WTC11 (cell line): Measurements from ENCODE around the gene EPB41L4B. TPM values are rescaled to one million over a fixed set of nuclear protein-coding genes. Genes with fewer than 3 reads are reported as not detected.

ENCODE experiments used
- ATAC-seq: fragments of 200-7000 bp; cut with Tn5 transposase; 2 replicates; pipeline ENCODE4 v1.10.0; 2021; ENCODE audit warnings: mild to moderate bottlenecking, moderate library complexity
- CTCF ChIA-PET: fragments of 300-600 bp; sonication (Branson Sonifier 250); formaldehyde crosslinking; loops from one replicate; lab custom pipeline; 2021; ENCODE audit warnings: antibody characterized with exemption; lab: Charles Lee
- POLR2A ChIA-PET: fragments of 350-600 bp; sonication (Branson Sonifier 250); formaldehyde crosslinking; loops from one replicate; lab custom pipeline; 2021; ENCODE audit warnings: antibody characterized with exemption; lab: Charles Lee
- DNase-seq: peaks from one replicate; pipeline ENCODE4 v3.0.0; 2021; ENCODE audit warnings: low spot score
- H3K27ac Mint-ChIP-seq: 2 replicates; pipeline ENCODE4 v1.8.0; 2021; ENCODE audit warnings: mixed read lengths
- H3K27me3 Mint-ChIP-seq: 2 replicates; pipeline ENCODE4 v1.8.0; 2021; ENCODE audit warnings: low read depth, mild to moderate bottlenecking, moderate library complexity, mixed read lengths
- H3K36me3 Mint-ChIP-seq: 2 replicates; pipeline ENCODE4 v1.8.0; 2021; ENCODE audit warnings: mixed read lengths
- H3K4me1 Mint-ChIP-seq: 2 replicates; pipeline ENCODE4 v1.8.0; 2022; ENCODE audit warnings: mixed read lengths
- H3K4me3 Mint-ChIP-seq: 2 replicates; pipeline ENCODE4 v1.8.0; 2021; ENCODE audit warnings: mild to moderate bottlenecking, moderate library complexity, mixed read lengths
- H3K9me3 Mint-ChIP-seq: 2 replicates; pipeline ENCODE4 v1.8.0; 2021; ENCODE audit warnings: mixed read lengths
- AFF4 ChIP-seq: sonication (generic); formaldehyde crosslinking; IDR thresholded peaks from 2 replicates; pipeline ENCODE4 v1.8.1; 2023; ENCODE audit warnings: mild to moderate bottlenecking, missing genetic modification reagents, borderline replicate concordance
- ATF3 ChIP-seq: sonication (generic); formaldehyde crosslinking; conservative IDR thresholded peaks from 2 replicates; pipeline ENCODE4 v1.8.1; 2022; ENCODE audit warnings: mild to moderate bottlenecking, missing genetic modification reagents
- CDX4 ChIP-seq: fragments of 250-450 bp; sonication (Bioruptor Pico); IDR thresholded peaks from 2 replicates; pipeline ENCODE4 v1.9.0; 2021; ENCODE audit warnings: moderate library complexity, mild to moderate bottlenecking, inconsistent platforms, borderline replicate concordance
- CREB1 ChIP-seq: sonication (generic); formaldehyde crosslinking; IDR thresholded peaks from 2 replicates; pipeline ENCODE4 v1.8.0; 2023; ENCODE audit warnings: mild to moderate bottlenecking, missing genetic modification reagents
- E2F1 ChIP-seq: sonication (generic); formaldehyde crosslinking; IDR thresholded peaks from 2 replicates; pipeline ENCODE4 v1.8.0; 2022; ENCODE audit warnings: mild to moderate bottlenecking, missing genetic modification reagents
- E2F5 ChIP-seq: sonication (generic); formaldehyde crosslinking; IDR thresholded peaks from 2 replicates; pipeline ENCODE4 v1.8.1; 2022; ENCODE audit warnings: mild to moderate bottlenecking, moderate library complexity, missing genetic modification reagents
- ETV6 ChIP-seq: sonication (generic); formaldehyde crosslinking; IDR thresholded peaks from 2 replicates; pipeline ENCODE4 v1.8.1; 2022; ENCODE audit warnings: mild to moderate bottlenecking, missing genetic modification reagents
- FOXJ3 ChIP-seq: sonication (generic); formaldehyde crosslinking; IDR thresholded peaks from 2 replicates; pipeline ENCODE4 v1.9.0; 2021; ENCODE audit warnings: missing genetic modification reagents, mild to moderate bottlenecking, borderline replicate concordance
- FOXP1 ChIP-seq: sonication (generic); formaldehyde crosslinking; IDR thresholded peaks from 2 replicates; pipeline ENCODE4 v1.8.0; 2022; ENCODE audit warnings: missing genetic modification reagents, mild to moderate bottlenecking, moderate library complexity, borderline replicate concordance
- GTF2I ChIP-seq: fragments of 250-450 bp; sonication (Bioruptor Pico); conservative IDR thresholded peaks from 2 replicates; pipeline ENCODE4 v1.4.0; 2021; ENCODE audit warnings: mild to moderate bottlenecking
- MXD4 ChIP-seq: fragments of 250-450 bp; sonication (Bioruptor Pico); IDR thresholded peaks from 2 replicates; pipeline ENCODE4 v1.8.0; 2021; ENCODE audit warnings: mild to moderate bottlenecking, moderate library complexity, borderline replicate concordance
- NR1H2 ChIP-seq: sonication (generic); formaldehyde crosslinking; IDR thresholded peaks from 2 replicates; pipeline ENCODE4 v1.9.0; 2021; ENCODE audit warnings: mild to moderate bottlenecking, moderate library complexity, missing genetic modification reagents
- OVOL2 ChIP-seq: fragments of 250-450 bp; sonication (Bioruptor Pico); IDR thresholded peaks from 2 replicates; pipeline ENCODE4 v1.9.0; 2021; ENCODE audit warnings: mild to moderate bottlenecking, borderline replicate concordance
- PREB ChIP-seq: sonication (generic); formaldehyde crosslinking; IDR thresholded peaks from 2 replicates; pipeline ENCODE4 v1.8.1; 2022; ENCODE audit warnings: mild to moderate bottlenecking, missing genetic modification reagents, moderate library complexity, borderline replicate concordance
- SP1 ChIP-seq: sonication (generic); formaldehyde crosslinking; conservative IDR thresholded peaks from 2 replicates; pipeline ENCODE4 v1.8.1; 2022; ENCODE audit warnings: missing genetic modification reagents
- ZBTB43 ChIP-seq: sonication (generic); formaldehyde crosslinking; IDR thresholded peaks from 2 replicates; pipeline ENCODE4 v1.8.1; 2023; ENCODE audit warnings: mild to moderate bottlenecking, missing genetic modification reagents
- ZNF425 ChIP-seq: fragments of 250-450 bp; sonication (Bioruptor Pico); conservative IDR thresholded peaks from 2 replicates; pipeline ENCODE4 v1.9.0; 2021; ENCODE audit warnings: mild to moderate bottlenecking
- ZNF512 ChIP-seq: sonication (generic); formaldehyde crosslinking; IDR thresholded peaks from 2 replicates; pipeline ENCODE4 v1.8.1; 2022; ENCODE audit warnings: missing genetic modification reagents, borderline replicate concordance
- ZNF671 ChIP-seq: fragments of 250-450 bp; sonication (Bioruptor Pico); IDR thresholded peaks from 2 replicates; pipeline ENCODE4 v1.8.0; 2021; ENCODE audit warnings: mild to moderate bottlenecking
- ZSCAN18 ChIP-seq: fragments of 250-450 bp; sonication (Bioruptor Pico); IDR thresholded peaks from 2 replicates; pipeline ENCODE4 v2.1.2; 2022; ENCODE audit warnings: mild to moderate bottlenecking, moderate library complexity
- total RNA-seq: library from RNA; stranded (reverse); gene quantifications from 3 replicates; pipeline ENCODE4 v1.2.3, GENCODE V29; 2021

Gene EPB41L4B
- total RNA-seq, 1 experiment from 2014 or later: 20.0 TPM

- no peak for DNase-seq
- CTCF ChIA-PET: no interaction called here
- H3K4me3 Mint-ChIP-seq: no peak overlapping the region
- TF ChIP-seq E2F1 (CRISPR knock-in tag): no peak
- TF ChIP-seq FOXP1 (CRISPR knock-in tag): no peak
- no peak for TF ChIP-seq ETV6 (CRISPR knock-in tag)
- no peak for TF ChIP-seq E2F5 (CRISPR knock-in tag)
- TF ChIP-seq ZBTB43: no peak
- no peak for TF ChIP-seq SP1 (CRISPR knock-in tag)
- TF ChIP-seq CDX4 (CRISPR knock-in tag): no peak
- TF ChIP-seq FOXJ3 (CRISPR knock-in tag): no peak
- TF ChIP-seq GTF2I (CRISPR knock-in tag): no peak
- TF ChIP-seq MXD4 (CRISPR knock-in tag): no peak
- no peak for TF ChIP-seq PREB (CRISPR knock-in tag)
- no peak for TF ChIP-seq OVOL2
- no peak for TF ChIP-seq AFF4
- TF ChIP-seq CREB1: no peak
- no peak for TF ChIP-seq ZNF512 (CRISPR knock-in tag)
- TF ChIP-seq ZNF671: no peak
- TF ChIP-seq NR1H2 (CRISPR knock-in tag): no peak
- TF ChIP-seq ATF3 (CRISPR knock-in tag): no peak
- TF ChIP-seq ZNF425: no peak
- no peak for TF ChIP-seq ZSCAN18 (CRISPR knock-in tag)
- TF ChIP-seq, all 79 proteins: peak for 0
- no peaks in the 10 kb centered on the region for H3K36me3 Mint-ChIP-seq
- POLR2A ChIA-PET: no interaction called here
- no peak overlapping the region for H3K27ac Mint-ChIP-seq
- no peaks in the 10 kb centered on the region for H3K4me1 Mint-ChIP-seq
- no peaks in the 10 kb centered on the region for H3K27me3 Mint-ChIP-seq
- H3K9me3 Mint-ChIP-seq: no peaks in the 10 kb centered on the region
- no peak for ATAC-seq
Observed at GRCh38 chr9:109176963-109177362, 143.9 kb downstream of the EPB41L4B start.
